H1 (cell line): Measurements from ENCODE around the gene RNF186. TPM values are rescaled to one million over a fixed set of nuclear protein-coding genes. Genes with fewer than 3 reads are reported as not detected.

ENCODE experiments used
- EGR1 ChIP-seq: IDR thresholded peaks from 2 replicates; pipeline ENCODE4 v1.6.1; 2011; ENCODE audit warnings: low read depth, low read length, borderline replicate concordance
- MAFK ChIP-seq: IDR thresholded peaks from 2 replicates; pipeline ENCODE4 v1.6.1; 2012; ENCODE audit warnings: low read depth, mild to moderate bottlenecking, improper control_type of control experiment, low read length
- POU5F1 ChIP-seq: IDR thresholded peaks from 2 replicates; pipeline ENCODE4 v1.6.1; 2011; ENCODE audit warnings: low read depth, mild to moderate bottlenecking, low read length, moderate library complexity
- RXRA ChIP-seq: IDR thresholded peaks from 2 replicates; pipeline ENCODE4 v1.6.1; 2011; ENCODE audit warnings: low read depth, mild to moderate bottlenecking, low read length, moderate library complexity; ENCODE audit not compliant: insufficient read depth
- SIX5 ChIP-seq: IDR thresholded peaks from 2 replicates; pipeline ENCODE4 v1.6.1; 2011; ENCODE audit warnings: mild to moderate bottlenecking, low read depth, low read length
- TCF12 ChIP-seq: IDR thresholded peaks from 2 replicates; pipeline ENCODE4 v1.6.1; 2011; ENCODE audit warnings: low read depth, mild to moderate bottlenecking, low read length
- polyA plus RNA-seq, 7 experiments: library from polyadenylated mRNA; depleted of rRNA in 3 of 7; stranded (reverse) in 5 of 7; unstranded in 2 of 7; fragments of >200 nt in 5 of 7; fragments of 200-250 nt in 2 of 7; gene quantifications; 1 replicate in 5 of 7; 2 replicates in 1 of 7; 4 replicates in 1 of 7; pipeline versions ENCODE4 v1.2.1 to v1.2.3, GENCODE V29; 2011 to 2013; ENCODE audit warnings: missing spikeins in 2 of 7, mixed read lengths in 2 of 7
- total RNA-seq: library from RNA; stranded (reverse); fragmentation: NEBNext Ultra II Directional; extraction: Animal tissue kit (Norgen Biotek cat#: 25700); gene quantifications from 2 replicates; pipeline ENCODE4 v1.2.1, GENCODE V29; 2021
- TF ChIP-seq, protein P1 (sequence below): IDR thresholded peaks from 2 replicates; pipeline ENCODE4 v1.6.1; 2012; ENCODE audit warnings: low read length, inconsistent platforms

RNF186 gene
- total and polyA plus RNA-seq, 2 of the 8 experiments (the other 6 are each of a cell fraction or from before 2014, with no cell fraction given) = not detected

DNA sequence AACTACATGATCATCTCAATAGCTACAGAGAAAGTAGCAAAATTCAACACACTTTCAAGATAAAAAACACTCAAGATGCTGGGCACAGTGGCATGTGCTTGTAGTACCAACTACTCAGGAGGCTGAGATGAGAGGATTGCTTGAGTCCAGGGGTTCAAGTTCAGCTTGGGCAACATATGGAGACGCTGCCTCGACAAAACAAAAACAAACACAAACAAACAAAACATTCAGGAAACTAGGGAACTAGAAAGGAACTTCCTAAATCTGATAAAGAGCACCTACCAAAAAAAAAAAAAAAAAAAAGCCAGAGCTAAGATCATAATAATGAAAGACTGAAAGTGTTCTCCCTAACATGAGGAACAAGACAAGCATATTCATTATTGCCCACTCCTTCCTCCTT, 22.8 kb upstream of the RNF186 start (continued):
- TF ChIP-seq, protein P1, sequence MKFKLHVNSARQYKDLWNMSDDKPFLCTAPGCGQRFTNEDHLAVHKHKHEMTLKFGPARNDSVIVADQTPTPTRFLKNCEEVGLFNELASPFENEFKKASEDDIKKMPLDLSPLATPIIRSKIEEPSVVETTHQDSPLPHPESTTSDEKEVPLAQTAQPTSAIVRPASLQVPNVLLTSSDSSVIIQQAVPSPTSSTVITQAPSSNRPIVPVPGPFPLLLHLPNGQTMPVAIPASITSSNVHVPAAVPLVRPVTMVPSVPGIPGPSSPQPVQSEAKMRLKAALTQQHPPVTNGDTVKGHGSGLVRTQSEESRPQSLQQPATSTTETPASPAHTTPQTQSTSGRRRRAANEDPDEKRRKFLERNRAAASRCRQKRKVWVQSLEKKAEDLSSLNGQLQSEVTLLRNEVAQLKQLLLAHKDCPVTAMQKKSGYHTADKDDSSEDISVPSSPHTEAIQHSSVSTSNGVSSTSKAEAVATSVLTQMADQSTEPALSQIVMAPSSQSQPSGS = no peak
- TF ChIP-seq SIX5 (no peak), TCF12 (no peak), POU5F1 (no peak), MAFK (no peak), EGR1 (no peak), RXRA (no peak)
